Liver (tissue), 9 donors: ENCODE measurements around the gene PDE2A. TPM values are rescaled to one million over a fixed set of nuclear protein-coding genes. Genes with fewer than 3 reads are reported as not detected.

ENCODE experiments used
- DNase-seq: peaks from one replicate; pipeline ENCODE4 v3.0.0-alpha.2; 2017; ENCODE audit warnings: low spot score
- H3K27ac ChIP-seq, 2 donors: one replicate each; pipeline ENCODE4 v1.7.0; 2013; ENCODE audit warnings: inconsistent platforms in 2 of 2, low read length in 2 of 2, control low read depth in 1 of 2, low read depth in 1 of 2, mild to moderate bottlenecking in 1 of 2
- H3K27me3 ChIP-seq, 4 donors: one replicate each; pipeline versions ENCODE4 v1.6.1 to v1.7.0; 2013; ENCODE audit warnings: low read length in 3 of 4, inconsistent platforms in 1 of 4, mild to moderate bottlenecking in 1 of 4, moderate library complexity in 1 of 4; ENCODE audit not compliant: control insufficient read depth in 4 of 4, insufficient read depth in 4 of 4
- H3K36me3 ChIP-seq, 4 donors: one replicate each; pipeline versions ENCODE4 v1.6.1 to v1.7.0; 2013; ENCODE audit warnings: low read length in 3 of 4, mild to moderate bottlenecking in 3 of 4, low read depth in 1 of 4, moderate library complexity in 1 of 4; ENCODE audit not compliant: control insufficient read depth in 4 of 4, insufficient read depth in 3 of 4
- H3K4me1 ChIP-seq, 4 donors: one replicate each; pipeline versions ENCODE4 v1.6.1 to v1.7.0; 2013; ENCODE audit warnings: low read length in 3 of 4, mild to moderate bottlenecking in 3 of 4, moderate library complexity in 1 of 4; ENCODE audit not compliant: control insufficient read depth in 4 of 4, insufficient read depth in 4 of 4
- H3K4me3 ChIP-seq, 3 donors: one replicate each; pipeline versions ENCODE4 v1.6.1 to v1.7.0; 2013; ENCODE audit warnings: low read length in 3 of 3, control low read depth in 1 of 3, low read depth in 1 of 3, mild to moderate bottlenecking in 1 of 3
- H3K9ac ChIP-seq, 2 donors: one replicate each; pipeline ENCODE4 v1.7.0; 2013; ENCODE audit warnings: low read length in 2 of 2, mild to moderate bottlenecking in 2 of 2, moderate library complexity in 2 of 2, control low read depth in 1 of 2, low read depth in 1 of 2
- H3K9me3 ChIP-seq, 4 donors: one replicate each; pipeline versions ENCODE4 v1.6.1 to v1.7.0; 2013; ENCODE audit warnings: low read length in 3 of 4; ENCODE audit not compliant: control insufficient read depth in 4 of 4
- EGR1 ChIP-seq, 2 donors: IDR thresholded peaks; 2 replicates each; pipeline ENCODE4 v1.6.1; 2016 to 2018; ENCODE audit warnings: antibody characterized with exemption in 2 of 2, low read depth in 2 of 2
- FOXA1 ChIP-seq: IDR thresholded peaks from 2 replicates; pipeline ENCODE4 v1.6.1; 2016; ENCODE audit warnings: antibody characterized with exemption
- FOXA2 ChIP-seq: IDR thresholded peaks from 2 replicates; pipeline ENCODE4 v1.6.1; 2016; ENCODE audit warnings: antibody characterized with exemption
- GABPA ChIP-seq, 2 donors: IDR thresholded peaks in 1 of 2; conservative IDR thresholded peaks in 1 of 2; 2 replicates each; pipeline ENCODE4 v1.6.1; 2016; ENCODE audit warnings: antibody characterized with exemption in 2 of 2, mild to moderate bottlenecking in 1 of 2, moderate library complexity in 1 of 2
- HNF4A ChIP-seq, 2 donors: conservative IDR thresholded peaks; 2 replicates each; pipeline ENCODE4 v1.6.1; 2016; ENCODE audit warnings: antibody characterized with exemption in 2 of 2, mild to moderate bottlenecking in 2 of 2
- HNF4G ChIP-seq: IDR thresholded peaks from 2 replicates; pipeline ENCODE4 v1.6.1; 2016; ENCODE audit warnings: antibody characterized with exemption
- RAD21 ChIP-seq, 2 donors: IDR thresholded peaks; 2 replicates each; pipeline ENCODE4 v1.6.1; 2016; ENCODE audit warnings: antibody characterized with exemption in 2 of 2, mild to moderate bottlenecking in 2 of 2
- SP1 ChIP-seq: IDR thresholded peaks from 2 replicates; pipeline ENCODE4 v1.6.1; 2018; ENCODE audit warnings: antibody characterized with exemption, mild to moderate bottlenecking
- TAF1 ChIP-seq: conservative IDR thresholded peaks from 2 replicates; pipeline ENCODE4 v1.6.1; 2016; ENCODE audit warnings: antibody characterized with exemption, mild to moderate bottlenecking
- YY1 ChIP-seq: IDR thresholded peaks from 2 replicates; pipeline ENCODE4 v1.6.1; 2016; ENCODE audit warnings: antibody characterized with exemption, mild to moderate bottlenecking
- WGBS: extraction: QIAGEN DNeasy Blood & Tissue Kit; methylation state at CpG from one replicate; pipeline ENCODE4 v1.1.7; 2013; 5-methylcytosine and 5-hydroxymethylcytosine counted together
- polyA plus RNA-seq, 2 donors: library from polyadenylated mRNA; stranded (reverse) in 1 of 2; unstranded in 1 of 2; fragments of 200-250 nt in 1 of 2; fragments of >200 nt in 1 of 2; fragmentation: Nextera tagmentation in 1 of 2; extraction: Ambion mirVana in 1 of 2; gene quantifications; one replicate each; pipeline versions ENCODE4 v1.2.1 to v1.2.3, GENCODE V29; 2013 to 2015
- total RNA-seq, 2 donors: library from RNA; depleted of rRNA; stranded (reverse); fragments of >200 nt; gene quantifications; one replicate each; pipeline ENCODE4 v1.2.3, GENCODE V29; 2014
- TF ChIP-seq, protein P1 (sequence below): IDR thresholded peaks from 2 replicates; pipeline ENCODE4 v1.6.1; 2016; ENCODE audit warnings: antibody characterized with exemption
- TF ChIP-seq, protein P2 (sequence below): IDR thresholded peaks from 2 replicates; pipeline ENCODE4 v1.6.1; 2016; ENCODE audit warnings: antibody characterized with exemption, mild to moderate bottlenecking
- TF ChIP-seq, protein P3 (sequence below): IDR thresholded peaks from 2 replicates; pipeline ENCODE4 v1.6.1; 2016; ENCODE audit warnings: antibody characterized with exemption
- TF ChIP-seq, protein P4 (sequence below): fragments of 150-350 bp; IDR thresholded peaks from 2 replicates; pipeline ENCODE4 v1.5.1; 2017; ENCODE audit warnings: improper control_type of control experiment, low read depth, low read length; ENCODE audit not compliant: missing input control
- TF ChIP-seq, protein P5 (sequence below): IDR thresholded peaks from 2 replicates; pipeline ENCODE4 v1.6.1; 2016; ENCODE audit warnings: antibody characterized with exemption
- donor health status: healthy.
- donor health status: healthy.
- donor health status: healthy.
- donor health status: healthy.
- donor health status: healthy.

Gene PDE2A
- total and polyA plus RNA-seq, 4 donors: 4.3 to 32.8 (median 12.9) TPM

DNA sequence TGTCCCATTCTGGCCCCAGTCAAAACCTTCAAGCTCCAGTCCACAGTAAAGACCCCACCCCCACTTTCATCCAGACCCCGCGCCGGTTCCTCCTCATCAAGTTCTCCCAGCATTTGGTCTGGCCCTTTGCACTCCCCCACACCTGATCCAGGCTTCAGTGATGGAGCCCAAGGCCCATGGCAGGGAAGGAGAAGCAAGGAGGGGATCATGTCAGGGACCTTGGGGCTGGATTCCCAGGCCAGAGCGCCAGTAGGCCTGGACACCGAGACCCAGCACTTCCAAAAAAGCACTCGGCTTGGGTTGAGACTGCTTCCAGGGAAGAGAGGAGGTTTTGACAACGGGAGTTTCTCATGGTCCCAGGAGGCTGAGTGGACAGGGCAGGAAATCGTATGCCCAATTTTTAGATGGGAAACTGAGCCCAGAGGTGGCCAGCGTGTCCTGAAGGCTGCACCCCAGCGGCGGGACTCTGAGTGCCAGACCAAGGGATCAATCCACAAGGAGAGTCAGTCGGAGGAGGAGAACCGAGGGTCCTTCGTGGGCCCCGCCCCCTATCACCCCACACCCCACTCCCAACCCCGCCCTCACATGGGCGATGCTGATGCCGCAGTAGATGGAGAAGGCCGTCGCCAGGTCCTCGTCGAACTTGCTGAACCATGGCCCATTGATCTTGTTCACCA lies 90.5 kb downstream of the PDE2A start:
- TF ChIP-seq, protein P1, sequence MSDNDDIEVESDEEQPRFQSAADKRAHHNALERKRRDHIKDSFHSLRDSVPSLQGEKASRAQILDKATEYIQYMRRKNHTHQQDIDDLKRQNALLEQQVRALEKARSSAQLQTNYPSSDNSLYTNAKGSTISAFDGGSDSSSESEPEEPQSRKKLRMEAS: no peak
- TF ChIP-seq, protein P2, sequence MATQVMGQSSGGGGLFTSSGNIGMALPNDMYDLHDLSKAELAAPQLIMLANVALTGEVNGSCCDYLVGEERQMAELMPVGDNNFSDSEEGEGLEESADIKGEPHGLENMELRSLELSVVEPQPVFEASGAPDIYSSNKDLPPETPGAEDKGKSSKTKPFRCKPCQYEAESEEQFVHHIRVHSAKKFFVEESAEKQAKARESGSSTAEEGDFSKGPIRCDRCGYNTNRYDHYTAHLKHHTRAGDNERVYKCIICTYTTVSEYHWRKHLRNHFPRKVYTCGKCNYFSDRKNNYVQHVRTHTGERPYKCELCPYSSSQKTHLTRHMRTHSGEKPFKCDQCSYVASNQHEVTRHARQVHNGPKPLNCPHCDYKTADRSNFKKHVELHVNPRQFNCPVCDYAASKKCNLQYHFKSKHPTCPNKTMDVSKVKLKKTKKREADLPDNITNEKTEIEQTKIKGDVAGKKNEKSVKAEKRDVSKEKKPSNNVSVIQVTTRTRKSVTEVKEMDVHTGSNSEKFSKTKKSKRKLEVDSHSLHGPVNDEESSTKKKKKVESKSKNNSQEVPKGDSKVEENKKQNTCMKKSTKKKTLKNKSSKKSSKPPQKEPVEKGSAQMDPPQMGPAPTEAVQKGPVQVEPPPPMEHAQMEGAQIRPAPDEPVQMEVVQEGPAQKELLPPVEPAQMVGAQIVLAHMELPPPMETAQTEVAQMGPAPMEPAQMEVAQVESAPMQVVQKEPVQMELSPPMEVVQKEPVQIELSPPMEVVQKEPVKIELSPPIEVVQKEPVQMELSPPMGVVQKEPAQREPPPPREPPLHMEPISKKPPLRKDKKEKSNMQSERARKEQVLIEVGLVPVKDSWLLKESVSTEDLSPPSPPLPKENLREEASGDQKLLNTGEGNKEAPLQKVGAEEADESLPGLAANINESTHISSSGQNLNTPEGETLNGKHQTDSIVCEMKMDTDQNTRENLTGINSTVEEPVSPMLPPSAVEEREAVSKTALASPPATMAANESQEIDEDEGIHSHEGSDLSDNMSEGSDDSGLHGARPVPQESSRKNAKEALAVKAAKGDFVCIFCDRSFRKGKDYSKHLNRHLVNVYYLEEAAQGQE: no peak
- TF ChIP-seq HNF4G (no peak), HNF4A (conservative IDR thresholded peaks at IDR 0.05) (no peak), GABPA (IDR thresholded peaks at IDR 0.05 in 1 of 2, conservative IDR thresholded peaks at IDR 0.05 in 1 of 2) (no peak), EGR1 (IDR thresholded peaks at IDR 0.05; ENCODE audit: low read depth in 2 of 2) (no peak), FOXA1 (no peak), SP1 (no peak), TAF1 (no peak), YY1 (no peak), RAD21 (IDR thresholded peaks at IDR 0.05) (no peak)
- TF ChIP-seq, protein P3, sequence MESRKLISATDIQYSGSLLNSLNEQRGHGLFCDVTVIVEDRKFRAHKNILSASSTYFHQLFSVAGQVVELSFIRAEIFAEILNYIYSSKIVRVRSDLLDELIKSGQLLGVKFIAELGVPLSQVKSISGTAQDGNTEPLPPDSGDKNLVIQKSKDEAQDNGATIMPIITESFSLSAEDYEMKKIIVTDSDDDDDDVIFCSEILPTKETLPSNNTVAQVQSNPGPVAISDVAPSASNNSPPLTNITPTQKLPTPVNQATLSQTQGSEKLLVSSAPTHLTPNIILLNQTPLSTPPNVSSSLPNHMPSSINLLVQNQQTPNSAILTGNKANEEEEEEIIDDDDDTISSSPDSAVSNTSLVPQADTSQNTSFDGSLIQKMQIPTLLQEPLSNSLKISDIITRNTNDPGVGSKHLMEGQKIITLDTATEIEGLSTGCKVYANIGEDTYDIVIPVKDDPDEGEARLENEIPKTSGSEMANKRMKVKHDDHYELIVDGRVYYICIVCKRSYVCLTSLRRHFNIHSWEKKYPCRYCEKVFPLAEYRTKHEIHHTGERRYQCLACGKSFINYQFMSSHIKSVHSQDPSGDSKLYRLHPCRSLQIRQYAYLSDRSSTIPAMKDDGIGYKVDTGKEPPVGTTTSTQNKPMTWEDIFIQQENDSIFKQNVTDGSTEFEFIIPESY: no peak
- TF ChIP-seq, protein P4, sequence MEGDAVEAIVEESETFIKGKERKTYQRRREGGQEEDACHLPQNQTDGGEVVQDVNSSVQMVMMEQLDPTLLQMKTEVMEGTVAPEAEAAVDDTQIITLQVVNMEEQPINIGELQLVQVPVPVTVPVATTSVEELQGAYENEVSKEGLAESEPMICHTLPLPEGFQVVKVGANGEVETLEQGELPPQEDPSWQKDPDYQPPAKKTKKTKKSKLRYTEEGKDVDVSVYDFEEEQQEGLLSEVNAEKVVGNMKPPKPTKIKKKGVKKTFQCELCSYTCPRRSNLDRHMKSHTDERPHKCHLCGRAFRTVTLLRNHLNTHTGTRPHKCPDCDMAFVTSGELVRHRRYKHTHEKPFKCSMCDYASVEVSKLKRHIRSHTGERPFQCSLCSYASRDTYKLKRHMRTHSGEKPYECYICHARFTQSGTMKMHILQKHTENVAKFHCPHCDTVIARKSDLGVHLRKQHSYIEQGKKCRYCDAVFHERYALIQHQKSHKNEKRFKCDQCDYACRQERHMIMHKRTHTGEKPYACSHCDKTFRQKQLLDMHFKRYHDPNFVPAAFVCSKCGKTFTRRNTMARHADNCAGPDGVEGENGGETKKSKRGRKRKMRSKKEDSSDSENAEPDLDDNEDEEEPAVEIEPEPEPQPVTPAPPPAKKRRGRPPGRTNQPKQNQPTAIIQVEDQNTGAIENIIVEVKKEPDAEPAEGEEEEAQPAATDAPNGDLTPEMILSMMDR: no peak
- TF ChIP-seq, protein P5, sequence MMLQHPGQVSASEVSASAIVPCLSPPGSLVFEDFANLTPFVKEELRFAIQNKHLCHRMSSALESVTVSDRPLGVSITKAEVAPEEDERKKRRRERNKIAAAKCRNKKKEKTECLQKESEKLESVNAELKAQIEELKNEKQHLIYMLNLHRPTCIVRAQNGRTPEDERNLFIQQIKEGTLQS: no peak
- peaks cover 0 to 7% (median 0%) of the 10 kb centered on the region in 4 donors for H3K27me3 ChIP-seq
- no peak for DNase-seq
- no peaks in the 10 kb centered on the region for H3K36me3 ChIP-seq
- H3K27ac ChIP-seq: no peak overlapping the region
- 66% methylated on average over 22 of the region's 22 CpGs for WGBS
- no peak overlapping the region for H3K9ac ChIP-seq
- H3K4me1 ChIP-seq: peaks cover 0 to 3% (median 1%) of the 10 kb centered on the region in 4 donors
- H3K9me3 ChIP-seq: no peaks in the 10 kb centered on the region
- no peak overlapping the region for H3K4me3 ChIP-seq

DNA sequence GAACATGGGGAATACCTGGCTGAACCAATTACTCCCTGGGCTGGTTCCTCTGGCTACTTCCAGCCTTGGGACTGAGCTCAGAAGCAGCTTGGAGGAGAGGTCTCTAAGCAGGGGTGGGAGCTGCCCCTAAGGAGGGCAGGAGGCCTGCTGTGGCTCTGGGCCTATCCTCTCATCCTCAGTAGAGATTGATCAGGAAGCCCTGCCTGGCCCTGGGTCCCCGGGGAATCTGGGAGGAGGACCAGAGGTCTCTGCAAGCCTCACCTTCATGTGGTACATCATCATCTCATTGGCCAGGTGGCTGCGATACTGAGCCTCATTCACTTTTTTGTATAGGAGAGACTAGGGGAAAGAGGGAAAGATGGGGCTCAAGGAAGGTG lies 91.1 kb downstream of the PDE2A start:
- Histone ChIP-seq H3K36me3 (no peaks in the 10 kb centered on the region), H3K9ac (no peak overlapping the region), H3K4me3 (no peak overlapping the region), H3K9me3 (no peaks in the 10 kb centered on the region), H3K27me3 (peaks cover 0 to 7% (median 0%) of the 10 kb centered on the region in 4 donors), H3K4me1 (peaks cover 0 to 3% (median 1%) of the 10 kb centered on the region in 4 donors), H3K27ac (no peak overlapping the region)
- no peak for DNase-seq
- 66% methylated on average over 2 of the region's 2 CpGs for WGBS
- no peak for TF ChIP-seq YY1
- TF ChIP-seq, protein P1: no peak
- TF ChIP-seq, protein P3: no peak
- TF ChIP-seq FOXA2: no peak
- TF ChIP-seq, protein P4: no peak
- no peak for TF ChIP-seq EGR1 (IDR thresholded peaks at IDR 0.05; ENCODE audit: low read depth in 2 of 2)
